GM12878 (cell line): Measurements from ENCODE around the gene UBL4A. TPM values are rescaled to one million over a fixed set of nuclear protein-coding genes. Genes with fewer than 3 reads are reported as not detected.

Experiments used
- ATAC-seq: fragments of 200-7000 bp; cut with Tn5 transposase; 3 replicates; pipeline ENCODE4 v1.9.1; 2020; ENCODE audit warnings: mild to moderate bottlenecking, moderate library complexity
- BruUV-seq: library from RNA; stranded (reverse); fragments of 400-500 nt; replicated peaks from 2 replicates; lab custom pipeline; 2021; lab: Mats Ljungman, UMichigan
- CTCF ChIA-PET: fragments of 300-600 bp; sonication (Branson Sonifier 250); formaldehyde crosslinking; extraction: SDS; loops from one replicate; lab custom pipeline; 2021; ENCODE audit warnings: inconsistent platforms; lab: Yijun Ruan, JAX
- POLR2A ChIA-PET: fragments of 350-600 bp; formaldehyde crosslinking; extraction: SDS; loops from one replicate; lab custom pipeline; 2021; ENCODE audit warnings: inconsistent platforms; lab: Charles Lee
- RAD21 ChIA-PET: fragments of 300-600 bp; sonication (Branson Sonifier 250); formaldehyde crosslinking; loops from one replicate; lab custom pipeline; 2023; ENCODE audit warnings: antibody characterized with exemption; ENCODE audit not compliant: unreplicated experiment; lab: Charles Lee
- SMC1A ChIA-PET: fragments of 300-600 bp; sonication (Branson Sonifier 250); formaldehyde crosslinking; loops from one replicate; lab custom pipeline; 2023; ENCODE audit not compliant: unreplicated experiment, uncharacterized antibody; lab: Charles Lee
- DNase-seq: peaks from one replicate; pipeline ENCODE4 v3.0.0-alpha.2; 2011; ENCODE audit warnings: low read depth, low spot score
- FAIRE-seq: peaks from 3 replicates; lab custom pipeline; 2011; peaks lifted over from hg19 to GRCh38; lab: Jason Lieb, UNC
- H2AFZ ChIP-seq: 2 replicates; pipeline ENCODE4 v1.6.0; 2011; ENCODE audit warnings: low read depth, low read length, control low read depth; ENCODE audit not compliant: control insufficient read depth
- H3K27ac ChIP-seq: 2 replicates; pipeline ENCODE4 v1.5.1; 2011; ENCODE audit warnings: control low read depth; ENCODE audit not compliant: control insufficient read depth, insufficient read depth
- H3K27me3 ChIP-seq, 2 experiments: replicated peaks in 1 of 2; 2 replicates each; pipeline versions ENCODE4 v1.6.0 to v1.6.1; 2011; ENCODE audit warnings: low read length in 1 of 2; ENCODE audit not compliant: control insufficient read depth in 2 of 2, insufficient read depth in 2 of 2
- H3K36me3 ChIP-seq, 2 experiments: 2 replicates each; pipeline ENCODE4 v1.5.1; 2011; ENCODE audit warnings: low read length in 1 of 2; ENCODE audit not compliant: control insufficient read depth in 2 of 2, insufficient read depth in 2 of 2
- H3K4me1 ChIP-seq: 2 replicates; pipeline ENCODE4 v1.6.1; 2011; ENCODE audit warnings: mild to moderate bottlenecking, low read length, moderate library complexity, mixed read lengths; ENCODE audit not compliant: control insufficient read depth, insufficient read depth
- H3K4me2 ChIP-seq: 2 replicates; pipeline ENCODE4 v1.6.0; 2011; ENCODE audit warnings: control low read depth; ENCODE audit not compliant: control insufficient read depth, insufficient read depth
- H3K4me3 ChIP-seq: fragments of 200-600 bp; sonication (generic); 2 replicates; pipeline ENCODE4 v1.5.1; 2016
- H3K79me2 ChIP-seq: 2 replicates; pipeline ENCODE4 v1.6.0; 2011; ENCODE audit warnings: low read length; ENCODE audit not compliant: control insufficient read depth, insufficient read depth
- H3K9ac ChIP-seq: 2 replicates; pipeline ENCODE4 v1.8.0; 2011; ENCODE audit warnings: low read length, control low read depth, mixed read lengths; ENCODE audit not compliant: control insufficient read depth, insufficient read depth
- H3K9me3 ChIP-seq: replicated peaks from 3 replicates; pipeline ENCODE4 v1.5.1; 2011; ENCODE audit warnings: mild to moderate bottlenecking, low read length; ENCODE audit not compliant: control insufficient read depth, insufficient read depth
- H4K20me1 ChIP-seq: 2 replicates; pipeline ENCODE4 v1.6.0; 2011; ENCODE audit not compliant: control insufficient read depth, insufficient read depth
- ASH2L ChIP-seq: fragments of 300-600, 200-600 bp; sonication (generic); IDR thresholded peaks from 2 replicates; pipeline ENCODE4 v1.6.1; 2017; ENCODE audit warnings: low read depth, mild to moderate bottlenecking, borderline replicate concordance
- ATF7 ChIP-seq: fragments of 450-650 bp; IDR thresholded peaks from 2 replicates; pipeline ENCODE4 v1.6.1; 2016; ENCODE audit warnings: low read depth, mild to moderate bottlenecking
- BMI1 ChIP-seq: fragments of 450-650 bp; IDR thresholded peaks from 2 replicates; pipeline ENCODE4 v1.6.1; 2016; ENCODE audit warnings: mild to moderate bottlenecking, moderate library complexity, borderline replicate concordance
- DPF2 ChIP-seq: fragments of 450-650 bp; IDR thresholded peaks from 2 replicates; pipeline ENCODE4 v1.6.1; 2017; ENCODE audit warnings: mild to moderate bottlenecking
- EGR1 ChIP-seq, 2 experiments: IDR thresholded peaks; 1 replicate in 1 of 2; 2 replicates in 1 of 2; pipeline ENCODE4 v1.6.1; 2011 to 2012; ENCODE audit warnings: low read depth in 2 of 2, low read length in 2 of 2, borderline replicate concordance in 1 of 2, mild to moderate bottlenecking in 1 of 2, moderate library complexity in 1 of 2
- ETV6 ChIP-seq, 2 experiments: fragments of 450-650 bp in 1 of 2; IDR thresholded peaks in 1 of 2; conservative IDR thresholded peaks in 1 of 2; 2 replicates each; pipeline ENCODE4 v1.6.1; 2014; ENCODE audit warnings: antibody characterized with exemption in 1 of 2, borderline replicate concordance in 1 of 2, low read depth in 1 of 2, mild to moderate bottlenecking in 1 of 2, moderate library complexity in 1 of 2
- HCFC1 ChIP-seq: fragments of 150-350 bp; IDR thresholded peaks from 2 replicates; pipeline ENCODE4 v1.6.1; 2014; ENCODE audit warnings: low read length
- HDAC6 ChIP-seq: fragments of 200-600 bp; sonication (generic); IDR thresholded peaks from one replicate; pipeline ENCODE4 v1.8.0; 2017; ENCODE audit warnings: antibody characterized with exemption; ENCODE audit not compliant: unreplicated experiment
- HDGF ChIP-seq: fragments of 450-650 bp; IDR thresholded peaks from 2 replicates; pipeline ENCODE4 v1.6.1; 2016; ENCODE audit warnings: antibody characterized with exemption
- JUNB ChIP-seq: IDR thresholded peaks from 2 replicates; pipeline ENCODE4 v1.6.1; 2016; ENCODE audit warnings: antibody characterized with exemption, mild to moderate bottlenecking
- MTA2 ChIP-seq: fragments of 450-650 bp; IDR thresholded peaks from 2 replicates; pipeline ENCODE4 v1.6.1; 2016; ENCODE audit warnings: low read depth, mild to moderate bottlenecking, moderate library complexity
- NFYB ChIP-seq: IDR thresholded peaks from 2 replicates; pipeline ENCODE4 v1.6.1; 2011; ENCODE audit warnings: low read depth, mild to moderate bottlenecking, low read length, improper control_type of control experiment, moderate library complexity; ENCODE audit not compliant: insufficient read depth
- POLR2A ChIP-seq: IDR thresholded peaks from 2 replicates; pipeline ENCODE4 v1.6.1; 2011; ENCODE audit warnings: low read depth, mild to moderate bottlenecking, low read length
- SMAD1 ChIP-seq: fragments of 450-650 bp; IDR thresholded peaks from 2 replicates; pipeline ENCODE4 v1.6.1; 2018; ENCODE audit warnings: mild to moderate bottlenecking, low read depth; ENCODE audit not compliant: partially characterized antibody
- USF2 ChIP-seq: IDR thresholded peaks from 2 replicates; pipeline ENCODE4 v1.6.1; 2011; ENCODE audit warnings: low read depth, low read length, improper control_type of control experiment, borderline replicate concordance
- WRNIP1 ChIP-seq: IDR thresholded peaks from 2 replicates; pipeline ENCODE4 v1.6.1; 2011; ENCODE audit warnings: low read depth, low read length, improper control_type of control experiment, borderline replicate concordance
- ZBTB11 ChIP-seq: fragments of 450-650 bp; formaldehyde crosslinking; IDR thresholded peaks from 2 replicates; pipeline ENCODE4 v1.5.0; 2022; ENCODE audit warnings: mild to moderate bottlenecking, missing genetic modification characterization
- ZNF207 ChIP-seq: fragments of 450-650 bp; IDR thresholded peaks from 2 replicates; pipeline ENCODE4 v1.6.1; 2014; ENCODE audit warnings: antibody characterized with exemption, mild to moderate bottlenecking, borderline replicate concordance
- ZNF24 ChIP-seq: fragments of 450-650 bp; IDR thresholded peaks from 2 replicates; pipeline ENCODE4 v1.6.1; 2017; ENCODE audit warnings: antibody characterized with exemption, mild to moderate bottlenecking
- ZZZ3 ChIP-seq: IDR thresholded peaks from 2 replicates; pipeline ENCODE4 v1.6.1; 2011; ENCODE audit warnings: low read depth; ENCODE audit not compliant: control insufficient read depth, insufficient read length
- WGBS: methylation state at CpG from one replicate; pipeline ENCODE4 v1.1.6; 2016; ENCODE audit warnings: low lambda C conversion rate; ENCODE audit not compliant: insufficient replicate concordance, insufficient coverage; ENCODE audit errors: missing lambda C conversion rate; 5-methylcytosine and 5-hydroxymethylcytosine counted together
- in situ Hi-C: fragments of 300-500 bp; cut with MboI; formaldehyde crosslinking; loops from 9 replicates; pipeline ENCODE4 v1.14.3; 2018; ENCODE audit warnings: mixed read lengths
- intact Hi-C: fragments of 100-400 bp; cut with micrococcal nuclease; formaldehyde crosslinking; loops from one replicate; pipeline ENCODE4 v1.14.2; 2022; ENCODE audit not compliant: unreplicated experiment
- polyA plus RNA-seq, 11 experiments: library from polyadenylated mRNA; depleted of rRNA in 4 of 11; unstranded in 6 of 11; stranded (reverse) in 5 of 11; fragments of >200 nt; fragmentation: Nextera tagmentation in 4 of 11; fragmentation: Illumina TruSeq in 1 of 11; extraction: Ambion mirVana in 4 of 11; extraction: Trizol in 1 of 11; gene quantifications; 1 replicate in 1 of 11; 2 replicates in 10 of 11; pipeline versions ENCODE4 v1.2.1 to v1.2.3, GENCODE V29; 2011 to 2016; ENCODE audit warnings: inconsistent platforms in 2 of 11, missing spikeins in 2 of 11, low read depth in 1 of 11
- total RNA-seq, 4 experiments: library from RNA; depleted of rRNA in 3 of 4; stranded (reverse); fragments of >200 nt in 3 of 4; fragmentation: Illumina TruSeq in 1 of 4; extraction: Trizol in 1 of 4; gene quantifications; 2 replicates each; pipeline versions ENCODE4 v1.2.1 to v1.2.3, GENCODE V29; 2013 to 2021

UBL4A gene
- total and polyA plus RNA-seq, 10 of the 15 experiments (the other 5 are each of a cell fraction or from before 2014, with no cell fraction given), result 4.2 to 49.9 (median 34.0) TPM

- no peak overlapping the region for H3K27ac ChIP-seq
Measured at GRCh38 chrX:154484255-154485149, 1.9 kb downstream of the UBL4A start.

More at GRCh38 chrX:154484255-154485149, 1.9 kb downstream of the UBL4A start:
- no TSS peak for BruUV-seq
- Histone ChIP-seq H4K20me1 (no peaks in the 10 kb centered on the region), H3K4me1 (peaks cover 8% of the 10 kb centered on the region; the same call in 1 of the 2 replicates), H3K27me3 (no peaks in the 10 kb centered on the region), H3K9me3 (no peaks in the 10 kb centered on the region; the same call in 2 of the 3 replicates)
- no peak for ATAC-seq
- ChIA-PET CTCF (interaction anchor here (1.0 to 2.1 kb wide), 2 partner anchors 43 to 85 kb away, joined by 5 to 6 read pairs; no protein-coding TSS in a partner anchor), POLR2A (interaction anchor here (1.6 kb wide), 1 partner anchor 72 kb away, joined by 4 read pairs; no protein-coding TSS in a partner anchor)
- FAIRE-seq, result no peak
- in situ Hi-C loops, result no loop called here
- no peak for TF ChIP-seq HDAC6
- no peak for TF ChIP-seq ZZZ3
- no peak for TF ChIP-seq NFYB
- no peak for TF ChIP-seq ZNF24
- TF ChIP-seq EGR1 (IDR thresholded peaks at IDR 0.05; ENCODE audit: borderline replicate concordance in 1 of 2, low read depth in 2 of 2, low read length in 2 of 2), result no peak
- TF ChIP-seq POLR2A, result no peak
- TF ChIP-seq HCFC1, result no peak
- no peak for TF ChIP-seq BMI1
- no peak for TF ChIP-seq ETV6 (conservative IDR thresholded peaks at IDR 0.05 in 1 of 2, IDR thresholded peaks at IDR 0.05 in 1 of 2; ENCODE audit: borderline replicate concordance in 1 of 2, low read depth in 1 of 2)
- no peak for TF ChIP-seq HDGF
- TF ChIP-seq ATF7, result no peak
- TF ChIP-seq JUNB, result no peak
- TF ChIP-seq DPF2, result no peak
- no peak for TF ChIP-seq USF2
- no peak for TF ChIP-seq ASH2L
- TF ChIP-seq WRNIP1, result no peak
- TF ChIP-seq MTA2, result no peak
- no peak for TF ChIP-seq SMAD1
- no peak for TF ChIP-seq ZBTB11 (CRISPR knock-in tag)
- no peak for TF ChIP-seq ZNF207
- TF ChIP-seq, all 136 proteins: peak for 0
- no peak overlapping the region for H3K4me3 ChIP-seq
- intact Hi-C loops, result no loop called here
- no peak for DNase-seq
- peaks cover 18% of the 10 kb centered on the region for H3K79me2 ChIP-seq
- peaks cover 0 to 2% of the 10 kb centered on the region in 2 experiments; a peak in 2 of 4 replicates for H3K36me3 ChIP-seq
- no peak overlapping the region for H2AFZ ChIP-seq
- SMC1A ChIA-PET, result no interaction called here
- WGBS, result 60% methylated on average over 16 of the region's 16 CpGs
- no peak overlapping the region for H3K9ac ChIP-seq
- no peak overlapping the region for H3K4me2 ChIP-seq
- RAD21 ChIA-PET, result interaction anchor here (1.2 kb wide), 1 partner anchor 31 kb away, joined by 4 read pairs; no protein-coding TSS in a partner anchor
